H1 (cell line): ENCODE results near the gene SLC22A23. TPM values are rescaled to one million over a fixed set of nuclear protein-coding genes. Genes with fewer than 3 reads are reported as not detected.

Experiments
- CHD1 ChIP-seq: IDR thresholded peaks from 2 replicates; pipeline ENCODE4 v1.6.1; 2012; ENCODE audit warnings: low read depth, low read length, improper control_type of control experiment
- CHD7 ChIP-seq: fragments of 300-600 bp; sonication (generic); IDR thresholded peaks from 2 replicates; pipeline ENCODE4 v1.7.1; 2012; ENCODE audit warnings: low read length, moderate library complexity, mild to moderate bottlenecking, inconsistent platforms; ENCODE audit not compliant: insufficient replicate concordance
- EZH2 ChIP-seq: fragments of 200-600 bp; sonication (generic); IDR thresholded peaks from 2 replicates; pipeline ENCODE4 v1.7.1; 2012; ENCODE audit warnings: low read depth, mild to moderate bottlenecking, moderate library complexity, low read length, inconsistent platforms; ENCODE audit not compliant: severe bottlenecking
- RNF2 ChIP-seq: fragments of 200-900, 300-1000 bp; sonication (generic); IDR thresholded peaks from 2 replicates; pipeline ENCODE4 v1.7.1; 2016; ENCODE audit warnings: borderline replicate concordance, low read depth, mild to moderate bottlenecking, antibody characterized with exemption, low read length; ENCODE audit not compliant: poor library complexity, severe bottlenecking; ENCODE audit errors: missing control alignments
- polyA plus RNA-seq, 7 experiments: library from polyadenylated mRNA; depleted of rRNA in 3 of 7; stranded (reverse) in 5 of 7; unstranded in 2 of 7; fragments of >200 nt in 5 of 7; fragments of 200-250 nt in 2 of 7; gene quantifications; 1 replicate in 5 of 7; 2 replicates in 1 of 7; 4 replicates in 1 of 7; pipeline versions ENCODE4 v1.2.1 to v1.2.3, GENCODE V29; 2011 to 2013; ENCODE audit warnings: missing spikeins in 2 of 7, mixed read lengths in 2 of 7
- total RNA-seq: library from RNA; stranded (reverse); fragmentation: NEBNext Ultra II Directional; extraction: Animal tissue kit (Norgen Biotek cat#: 25700); gene quantifications from 2 replicates; pipeline ENCODE4 v1.2.1, GENCODE V29; 2021
- TF ChIP-seq, protein P1 (sequence below): IDR thresholded peaks from 2 replicates; pipeline ENCODE4 v1.6.1; 2011; ENCODE audit warnings: low read depth, mild to moderate bottlenecking, low read length; ENCODE audit not compliant: insufficient read depth

SLC22A23 gene
- total and polyA plus RNA-seq, 2 of the 8 experiments (the other 6 are each of a cell fraction or from before 2014, with no cell fraction given): 9.9 to 38.4 TPM

DNA sequence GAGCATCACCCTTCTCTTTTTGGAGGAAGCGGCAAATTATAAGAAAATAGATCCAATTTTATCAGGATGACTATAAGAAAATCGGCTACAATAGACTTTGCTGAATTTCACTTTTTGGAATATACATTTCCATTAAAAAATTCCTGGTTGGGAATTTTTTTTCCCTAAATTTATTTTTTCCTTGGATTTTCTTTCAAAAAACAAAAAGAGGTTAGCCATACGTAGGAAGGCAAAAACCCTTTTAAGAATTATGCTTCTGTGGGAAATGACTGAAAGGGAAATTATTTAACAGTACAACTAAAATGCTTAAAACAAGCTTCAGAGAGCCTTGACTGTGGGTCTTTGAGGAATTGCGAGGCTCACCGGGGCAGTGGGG lies 86.9 kb downstream of the SLC22A23 start (continued):
- no peak for TF ChIP-seq CHD7
- no peak for TF ChIP-seq CHD1
- TF ChIP-seq, protein P1, sequence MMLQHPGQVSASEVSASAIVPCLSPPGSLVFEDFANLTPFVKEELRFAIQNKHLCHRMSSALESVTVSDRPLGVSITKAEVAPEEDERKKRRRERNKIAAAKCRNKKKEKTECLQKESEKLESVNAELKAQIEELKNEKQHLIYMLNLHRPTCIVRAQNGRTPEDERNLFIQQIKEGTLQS: no peak
- no peak for TF ChIP-seq RNF2
- no peak for TF ChIP-seq EZH2
